SW 1271 (cell line): ENCODE results near the gene POMP.
"Not testable (repeated sequence)": the region's sequence is repeated elsewhere in the genome, so short reads cannot be mapped to it uniquely, and the experiment has no call there.

ENCODE experiments used
- DNase-seq, 2 experiments: peaks; one replicate each; lab custom pipeline; 2025; lab: John Stamatoyannopoulos, UW

The POMP gene

GRCh38 chr13:28637714-28638355, 21.1 kb upstream of the POMP start:
- DNase-seq = no peak

GRCh38 chr13:28638756-28639155, 20.2 kb upstream of the POMP start:
- DNase-seq = no peak

- DNase-seq = no peak
Observed at GRCh38 chr13:28640861-28641599, 17.9 kb upstream of the POMP start.

GRCh38 chr13:28641600-28641926, 17.4 kb upstream of the POMP start:
- DNase-seq = no peak

DNA sequence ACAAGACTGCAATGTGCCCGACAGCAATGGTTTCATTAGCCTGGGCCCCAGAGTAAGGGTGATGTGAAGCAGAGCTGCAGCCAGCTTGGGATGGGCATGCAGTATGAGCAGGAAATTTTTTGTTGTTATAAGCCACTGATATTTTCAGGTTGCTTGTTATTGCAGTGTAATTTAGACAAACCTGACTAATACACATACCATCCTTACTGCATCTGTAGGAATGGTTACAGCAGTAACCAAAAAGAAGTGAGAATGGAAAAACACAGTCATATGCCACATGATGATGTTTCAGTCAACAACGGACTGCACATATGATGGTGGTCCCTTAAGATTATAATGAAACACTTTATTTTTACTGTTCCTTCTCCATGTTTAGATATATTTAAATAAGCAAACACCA, 8.6 kb upstream of the POMP start:
- no peak for DNase-seq

- no peak for DNase-seq
Observed at GRCh38 chr13:28651810-28652401, 7.0 kb upstream of the POMP start.

GRCh38 chr13:28653111-28653510, 5.8 kb upstream of the POMP start:
- DNase-seq = no peak

DNA sequence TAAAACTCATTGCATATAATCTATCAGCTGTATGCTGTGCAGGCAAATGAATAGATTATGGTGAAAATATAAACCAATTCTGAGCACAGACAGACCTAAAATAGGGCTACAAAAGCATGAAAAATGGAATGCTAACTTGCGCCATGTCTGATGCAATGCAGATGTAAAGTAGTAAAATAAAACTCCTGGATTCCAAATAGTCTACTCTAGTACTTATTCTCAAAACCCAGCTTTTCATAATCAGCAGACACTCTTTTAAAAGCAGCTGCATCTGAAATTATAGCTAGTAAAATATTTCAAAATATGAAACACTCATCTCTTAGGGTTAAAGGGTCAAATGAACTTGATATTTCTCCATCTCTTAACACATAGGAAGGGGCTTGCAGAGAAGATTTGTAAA, 4.7 kb upstream of the POMP start:
- DNase-seq = no peak

DNA sequence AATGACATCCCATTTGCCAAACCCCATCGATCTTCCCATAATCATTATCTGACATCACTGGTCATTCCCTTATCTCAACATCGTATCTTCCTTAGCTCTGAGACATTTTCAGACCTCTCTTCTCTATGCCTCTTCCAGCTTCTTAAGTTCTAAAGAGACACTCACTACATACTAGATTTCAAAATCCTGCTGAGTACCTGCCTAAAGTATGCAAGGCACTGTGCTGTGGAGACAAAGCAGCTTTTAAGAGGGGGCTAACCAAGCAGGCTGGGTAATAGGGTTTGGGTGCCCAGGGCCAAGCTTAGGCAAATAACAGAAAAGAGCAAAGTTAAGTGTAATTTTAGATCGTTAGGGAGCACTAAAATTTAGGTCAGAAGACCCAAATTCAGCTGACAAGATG, 3.4 kb upstream of the POMP start:
- no peak for DNase-seq

DNA sequence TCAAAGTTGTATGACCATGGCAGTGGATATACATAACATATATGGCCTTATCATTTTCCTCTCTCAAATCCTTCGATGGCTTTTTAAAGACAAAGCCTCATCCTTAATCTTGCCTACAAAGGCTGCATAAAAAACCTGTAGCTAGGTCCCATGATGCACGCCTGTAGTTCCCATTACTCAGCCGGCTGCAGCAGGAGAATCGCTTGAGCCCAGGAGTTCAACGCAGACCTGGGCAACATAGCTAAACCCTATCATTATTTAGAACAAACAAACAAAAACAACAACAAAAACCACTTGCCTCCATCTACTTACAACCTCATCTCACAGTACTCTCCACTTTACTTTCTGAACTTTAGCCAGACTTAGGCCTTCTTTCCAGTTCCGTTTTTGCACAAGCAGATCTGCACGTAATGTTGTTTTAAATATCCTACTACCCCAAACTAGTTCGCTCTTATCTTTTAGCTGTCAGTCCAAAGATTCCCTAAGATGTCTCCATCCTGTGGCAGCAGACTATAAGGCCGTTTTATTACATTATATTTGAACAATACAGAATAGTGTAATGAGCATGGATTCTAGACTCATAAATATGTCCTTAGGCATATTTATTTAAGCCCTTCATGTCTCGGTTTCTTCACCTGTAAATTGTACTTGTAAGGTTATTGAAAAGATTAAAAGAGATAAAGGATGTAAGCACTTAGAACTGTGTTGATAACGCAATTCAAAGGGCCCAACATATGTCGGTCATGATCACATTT, 969 bp upstream of the POMP start:
- DNase-seq = peak in 1 of 2 experiments; percentile 28

DNA sequence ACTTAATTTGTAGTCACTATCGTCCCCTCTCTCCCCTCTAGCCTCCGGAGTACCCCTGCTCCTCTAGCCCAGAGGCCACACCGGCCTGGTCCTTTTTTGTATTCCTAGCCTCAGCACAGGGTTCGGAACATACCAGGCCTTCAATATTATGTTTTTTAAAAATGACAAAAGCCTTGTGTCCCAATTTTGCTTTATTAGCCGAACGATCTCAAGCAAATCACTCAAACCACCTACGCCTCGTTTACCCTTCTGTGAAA, 463 bp upstream of the POMP start:
- DNase-seq = no peak

DNA sequence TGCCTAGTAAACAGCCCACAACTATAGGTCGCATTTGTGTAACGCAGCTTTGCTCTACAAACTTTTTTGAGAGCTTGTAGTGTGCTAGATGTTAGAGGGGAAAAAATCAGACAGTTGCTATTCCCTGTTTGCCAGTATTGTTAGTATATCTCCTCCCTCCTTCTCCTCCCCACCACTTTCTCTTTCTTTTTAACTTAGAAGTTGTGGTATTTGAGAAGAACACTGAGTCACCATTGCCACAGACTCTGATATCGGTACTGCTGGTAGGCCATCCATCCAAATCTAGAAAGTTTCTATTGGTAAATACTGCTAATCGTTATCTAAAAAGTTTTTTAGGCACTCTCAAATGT, 666 bp downstream of the POMP start:
- DNase-seq = peak in 1 of 2 experiments; percentile 36

- DNase-seq = no peak
Observed at GRCh38 chr13:28666897-28667488, 8.1 kb downstream of the POMP start.

DNA sequence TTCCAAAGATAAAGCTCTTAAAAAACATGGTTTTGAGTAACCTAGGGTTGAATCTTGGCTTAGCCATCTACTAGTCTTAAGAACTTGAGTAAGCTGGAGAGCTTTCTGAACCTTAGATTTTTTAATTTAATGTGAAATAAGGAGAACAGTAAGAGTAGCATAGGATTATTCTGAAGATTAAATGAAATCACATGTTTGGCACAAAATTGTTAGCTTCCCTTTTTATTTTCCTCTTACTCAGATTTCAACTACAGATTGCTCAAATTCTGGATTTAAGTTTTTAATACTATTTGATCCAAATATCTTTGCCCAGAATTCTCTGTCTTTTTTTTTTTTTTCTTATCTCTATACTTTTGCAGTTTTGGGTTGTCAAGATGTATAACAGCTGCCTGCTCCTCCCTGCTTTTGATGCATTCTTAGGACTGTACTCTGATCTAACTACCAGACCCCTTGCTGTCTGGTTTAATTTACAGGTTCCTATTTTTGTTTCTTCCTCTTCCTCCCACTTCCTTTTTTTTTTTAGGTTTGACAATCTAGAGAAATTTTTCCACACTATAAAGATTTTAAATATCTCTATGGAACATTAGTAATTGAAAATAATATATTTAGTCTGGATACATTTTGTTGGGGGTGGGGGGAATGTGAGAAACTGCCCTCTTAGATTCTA, 12.3 kb downstream of the POMP start:
- DNase-seq = no peak

DNA sequence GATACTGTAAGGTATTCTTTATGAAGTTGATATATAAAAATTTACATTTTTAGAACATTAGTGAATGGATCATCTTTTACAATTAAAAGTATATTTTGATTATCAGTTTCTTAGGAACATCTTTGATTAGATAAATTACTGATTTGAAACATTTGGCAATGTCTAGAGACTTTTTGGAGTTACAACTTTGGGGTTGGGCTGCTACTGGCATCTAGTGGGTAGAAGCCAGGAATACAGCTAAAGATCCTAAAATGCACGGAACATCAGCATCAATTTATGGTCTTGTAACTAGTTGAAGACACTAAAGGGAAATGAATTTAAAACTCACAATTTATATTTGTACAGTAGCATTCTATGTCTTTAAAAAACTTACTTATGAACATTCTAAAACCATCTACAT, 19.9 kb downstream of the POMP start:
- DNase-seq = no peak

DNA sequence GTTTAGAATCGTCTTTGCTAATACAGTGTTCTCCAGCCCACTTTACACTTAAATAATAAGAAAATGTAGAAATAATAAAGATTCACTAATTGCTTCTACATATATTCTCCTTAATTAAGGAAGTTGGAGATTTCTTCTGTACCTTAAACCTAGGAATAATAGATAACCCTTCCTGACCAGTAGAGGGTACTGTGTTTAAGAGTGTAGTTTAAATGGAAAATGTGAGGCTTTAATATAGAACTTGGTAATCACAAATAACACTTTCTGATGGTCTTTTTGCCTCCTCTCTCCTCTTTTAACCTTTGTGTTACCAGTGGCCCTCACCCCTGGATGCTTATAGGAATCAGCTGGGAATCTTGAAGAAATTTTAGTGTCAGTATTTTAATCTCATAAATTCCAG, 20.7 kb downstream of the POMP start:
- DNase-seq = peak in 1 of 2 experiments; percentile 54

DNA sequence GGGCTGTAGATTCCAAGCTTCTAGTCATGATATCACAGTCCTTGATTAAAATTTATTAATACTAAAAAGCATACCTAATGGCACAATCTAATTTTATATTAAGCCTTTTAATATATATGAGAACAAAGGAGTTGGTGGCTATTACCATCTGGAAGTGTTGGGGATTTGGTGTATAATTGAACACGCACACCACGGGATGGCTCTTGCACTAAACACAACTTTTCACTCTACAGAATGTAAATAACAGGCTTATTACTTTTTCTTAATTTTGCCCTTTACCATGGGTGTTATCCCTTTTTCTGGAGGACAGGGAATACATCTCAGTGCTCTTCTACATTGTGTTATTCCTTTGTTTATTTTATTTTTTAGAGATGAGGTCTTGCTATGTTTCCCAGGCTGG, 21.6 kb downstream of the POMP start:
- no peak for DNase-seq

- not testable (repeated sequence) for DNase-seq
Observed at GRCh38 chr13:28683169-28683568, 24.2 kb downstream of the POMP start.

GRCh38 chr13:28684257-28684656, 25.3 kb downstream of the POMP start:
- DNase-seq = no peak

- DNase-seq = no peak
Observed at GRCh38 chr13:28685114-28685513, 26.2 kb downstream of the POMP start.

GRCh38 chr13:28685892-28686291, 27.0 kb downstream of the POMP start:
- no peak for DNase-seq
